HL-60 (cell line): ENCODE measurements around the gene APC2.

Experiments
- DNase-seq, 2 experiments: peaks; one replicate each; pipeline ENCODE4 v3.0.0-alpha.2; 2010 to 2020; ENCODE audit warnings: low read depth in 1 of 2, low spot score in 1 of 2
- H3K27ac ChIP-seq: fragments of 250-450 bp; sonication (Bioruptor Pico); replicated peaks from 2 replicates; pipeline ENCODE4 v1.5.1; 2020; ENCODE audit warnings: mild to moderate bottlenecking, moderate library complexity
- H3K27me3 ChIP-seq: fragments of 250-450 bp; sonication (Bioruptor Pico); 2 replicates; pipeline ENCODE4 v1.5.1; 2021; ENCODE audit warnings: mild to moderate bottlenecking, moderate library complexity; ENCODE audit not compliant: insufficient read depth, poor library complexity, severe bottlenecking
- H3K4me3 ChIP-seq: replicated peaks from 2 replicates; pipeline ENCODE4 v1.5.1; 2011; ENCODE audit warnings: mild to moderate bottlenecking, control low read depth, low read length; ENCODE audit not compliant: insufficient read depth
- CTCF ChIP-seq: IDR thresholded peaks from one replicate; pipeline ENCODE4 v1.5.1; 2011; ENCODE audit warnings: low read length, control low read depth, inconsistent platforms; ENCODE audit not compliant: insufficient read depth
- GABPA ChIP-seq: IDR thresholded peaks from 2 replicates; pipeline ENCODE4 v1.6.1; 2012; ENCODE audit warnings: low read depth
- POLR2AphosphoS5 ChIP-seq: IDR thresholded peaks from 2 replicates; pipeline ENCODE4 v1.6.1; 2012; ENCODE audit warnings: low read depth
- REST ChIP-seq: IDR thresholded peaks from 2 replicates; pipeline ENCODE4 v1.6.1; 2012; ENCODE audit warnings: low read depth; ENCODE audit not compliant: insufficient replicate concordance
- SPI1 ChIP-seq: IDR thresholded peaks from 2 replicates; pipeline ENCODE4 v1.6.1; 2012; ENCODE audit warnings: low read depth, mild to moderate bottlenecking, borderline replicate concordance

Gene APC2

GRCh38 chr19:1483979-1484428 is 34.1 kb downstream of the APC2 start:
- no peak for DNase-seq
- H3K4me3 ChIP-seq = no peak overlapping the region
- no peaks in the 10 kb centered on the region for H3K27me3 ChIP-seq
- H3K27ac ChIP-seq = no peak overlapping the region
- no peak for TF ChIP-seq SPI1
- TF ChIP-seq GABPA = no peak
- no peak for TF ChIP-seq POLR2AphosphoS5
- TF ChIP-seq CTCF = no peak
- no peak for TF ChIP-seq REST

- DNase-seq = no peak
- Histone ChIP-seq H3K27ac (no peak overlapping the region), H3K4me3 (no peak overlapping the region), H3K27me3 (peaks cover 7% of the 10 kb centered on the region)
- TF ChIP-seq GABPA (no peak), CTCF (no peak), REST (no peak), POLR2AphosphoS5 (no peak), SPI1 (no peak)
Measured at GRCh38 chr19:1486720-1487575, 37.0 kb downstream of the APC2 start.

GRCh38 chr19:1487576-1488281 is 37.8 kb downstream of the APC2 start:
- no peak overlapping the region for H3K27ac ChIP-seq
- no peak for TF ChIP-seq GABPA
- no peak for TF ChIP-seq SPI1
- TF ChIP-seq CTCF = no peak
- no peak for TF ChIP-seq POLR2AphosphoS5
- no peak for TF ChIP-seq REST
- no peak overlapping the region for H3K4me3 ChIP-seq
- no peak for DNase-seq
- peaks cover 8% of the 10 kb centered on the region for H3K27me3 ChIP-seq
